ENCODE data around the gene PCDHB14.
A peak's percentile ranks its signal among the peaks of the same experiment; 100 is the strongest.

Gene PCDHB14

DNA sequence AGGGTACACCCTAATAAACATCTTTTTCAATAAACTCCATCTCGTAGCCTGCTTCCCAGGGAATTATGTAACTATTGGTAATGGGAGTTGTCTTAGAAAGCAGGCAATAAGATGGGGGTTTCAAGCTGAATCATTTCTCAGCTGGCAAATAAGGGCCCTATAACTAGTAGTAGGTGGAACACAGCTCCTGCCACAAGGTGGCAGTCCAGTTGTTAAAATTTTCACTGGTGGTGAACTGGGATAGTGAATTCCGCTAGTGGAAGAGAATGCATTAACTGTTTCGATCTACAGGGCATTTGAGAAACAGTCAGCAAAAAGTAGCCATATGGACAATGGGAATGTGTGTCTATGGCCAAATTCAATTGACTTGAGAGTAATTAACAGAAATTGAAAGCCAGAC is 49.8 kb downstream of the PCDHB14 start:
- H3K79me2 ChIP-seq (ENCODE audit: insufficient read depth, low read length), result no peaks in the 10 kb centered on the region
- H3K9ac ChIP-seq (ENCODE audit: low read depth, low read length, poor library complexity, severe bottlenecking), result no peak overlapping the region
- no peak overlapping the region for H2AFZ ChIP-seq (ENCODE audit: low read length)
- peaks cover 4% of the 10 kb centered on the region; the same call in 1 of the 2 replicates for H3K9me3 ChIP-seq (ENCODE audit: insufficient read depth, low read depth, low read length)
- H3K4me3 ChIP-seq (ENCODE audit: low read length, poor library complexity, severe bottlenecking), result no peak overlapping the region
- H3K9me2 ChIP-seq (replicated peaks; ENCODE audit: low read depth, low read length), result no peaks in the 10 kb centered on the region
- no peaks in the 10 kb centered on the region for H4K20me1 ChIP-seq (ENCODE audit: insufficient read depth, low read length, poor library complexity, severe bottlenecking)
- no peaks in the 10 kb centered on the region for H3F3A ChIP-seq (ENCODE audit: low read depth)
- H3K4me2 ChIP-seq (ENCODE audit: low read depth, low read length, poor library complexity, severe bottlenecking), result no peak overlapping the region
- TF ChIP-seq EZH2phosphoT487 (IDR thresholded peaks at IDR 0.05; ENCODE audit: borderline replicate concordance), result no peak
- TF ChIP-seq, protein P1, sequence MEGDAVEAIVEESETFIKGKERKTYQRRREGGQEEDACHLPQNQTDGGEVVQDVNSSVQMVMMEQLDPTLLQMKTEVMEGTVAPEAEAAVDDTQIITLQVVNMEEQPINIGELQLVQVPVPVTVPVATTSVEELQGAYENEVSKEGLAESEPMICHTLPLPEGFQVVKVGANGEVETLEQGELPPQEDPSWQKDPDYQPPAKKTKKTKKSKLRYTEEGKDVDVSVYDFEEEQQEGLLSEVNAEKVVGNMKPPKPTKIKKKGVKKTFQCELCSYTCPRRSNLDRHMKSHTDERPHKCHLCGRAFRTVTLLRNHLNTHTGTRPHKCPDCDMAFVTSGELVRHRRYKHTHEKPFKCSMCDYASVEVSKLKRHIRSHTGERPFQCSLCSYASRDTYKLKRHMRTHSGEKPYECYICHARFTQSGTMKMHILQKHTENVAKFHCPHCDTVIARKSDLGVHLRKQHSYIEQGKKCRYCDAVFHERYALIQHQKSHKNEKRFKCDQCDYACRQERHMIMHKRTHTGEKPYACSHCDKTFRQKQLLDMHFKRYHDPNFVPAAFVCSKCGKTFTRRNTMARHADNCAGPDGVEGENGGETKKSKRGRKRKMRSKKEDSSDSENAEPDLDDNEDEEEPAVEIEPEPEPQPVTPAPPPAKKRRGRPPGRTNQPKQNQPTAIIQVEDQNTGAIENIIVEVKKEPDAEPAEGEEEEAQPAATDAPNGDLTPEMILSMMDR (conservative IDR thresholded peaks at IDR 0.05; ENCODE audit: low read length), result peak; percentile 36; the same call in 1 of the 2 replicates
- H3K4me1 ChIP-seq (ENCODE audit: insufficient read depth, low read length, poor library complexity, severe bottlenecking), result no peaks in the 10 kb centered on the region
- H3K36me3 ChIP-seq (ENCODE audit: insufficient read depth, low read length), result no peaks in the 10 kb centered on the region
- H3K27me3 ChIP-seq (ENCODE audit: insufficient read depth, low read length, poor library complexity, severe bottlenecking), result no peaks in the 10 kb centered on the region
